HG03354 (cell line): Measurements from ENCODE around the gene KIRREL3.

ENCODE experiments used
- ATAC-seq: cut with Tn5 transposase; IDR thresholded peaks from one replicate; pipeline ENCODE4 v1.9.1; 2021; ENCODE audit warnings: mild to moderate bottlenecking; ENCODE audit not compliant: unreplicated experiment, poor library complexity, severe bottlenecking

KIRREL3 gene

DNA sequence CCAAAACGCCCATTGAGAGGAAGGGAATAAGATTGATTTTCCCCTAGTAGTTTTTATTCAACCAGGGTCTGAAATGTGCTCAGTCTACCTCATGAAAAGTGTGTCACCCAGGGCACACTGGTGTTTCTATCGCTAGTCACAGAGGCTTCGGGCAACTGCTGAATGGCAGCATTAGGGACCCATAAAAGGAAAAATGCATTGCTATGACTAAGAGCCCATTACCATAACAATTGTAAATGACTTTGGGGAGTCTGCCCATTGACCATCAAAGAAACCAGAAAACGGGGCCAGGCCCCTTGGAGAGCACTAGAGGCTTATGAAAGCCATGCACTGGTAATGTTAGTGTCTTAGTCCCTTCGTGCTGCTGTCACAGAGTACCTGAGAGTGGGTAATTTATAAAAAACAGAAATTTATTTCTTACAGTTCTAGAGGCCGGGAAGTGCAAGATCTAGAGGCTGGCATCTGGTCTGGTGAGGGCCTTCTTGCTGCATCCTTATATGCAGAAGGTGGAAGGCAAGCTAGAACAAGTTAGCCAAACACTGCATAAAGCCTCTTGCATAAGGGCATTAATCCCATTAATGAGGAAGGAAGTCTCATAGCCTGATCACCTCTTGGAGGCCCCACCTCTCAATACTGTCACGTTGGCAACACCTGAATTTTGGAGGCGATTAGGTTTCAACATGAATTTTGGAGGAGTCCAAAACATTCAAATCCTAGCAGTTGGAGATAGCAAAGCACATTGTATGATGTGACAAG is 338.4 kb downstream of the KIRREL3 start:
- ATAC-seq: no peak

DNA sequence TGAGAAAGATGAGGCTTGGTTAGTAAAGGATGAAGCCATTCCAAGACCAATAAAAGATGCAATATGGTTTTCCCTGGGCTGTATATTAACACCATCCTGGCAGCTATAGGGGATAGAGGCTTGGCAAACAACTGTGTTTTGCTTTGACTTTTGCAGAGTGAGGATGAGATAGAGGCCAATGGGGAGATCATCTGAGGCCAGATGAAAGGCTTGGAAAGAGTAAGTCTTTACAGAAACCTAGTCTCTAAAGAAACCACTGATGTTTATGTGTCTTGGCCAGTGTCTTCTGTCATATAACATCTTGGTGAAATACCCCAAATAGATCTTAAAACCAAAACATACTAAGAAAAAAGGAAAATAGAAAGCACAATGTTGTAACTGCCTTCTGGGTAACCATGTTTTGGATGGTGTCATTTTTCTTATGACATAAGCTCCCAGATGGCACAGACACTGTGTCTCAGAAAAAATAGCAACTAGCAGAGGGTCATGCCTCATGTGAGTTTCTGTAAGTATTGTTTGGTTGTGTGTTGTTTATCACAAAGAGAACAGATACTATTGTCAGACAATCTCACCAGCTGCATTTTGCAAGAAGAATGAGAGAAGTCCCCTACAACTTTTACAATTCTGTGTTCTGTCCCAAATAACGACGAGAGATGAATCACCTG is 339.7 kb downstream of the KIRREL3 start:
- ATAC-seq: no peak

DNA sequence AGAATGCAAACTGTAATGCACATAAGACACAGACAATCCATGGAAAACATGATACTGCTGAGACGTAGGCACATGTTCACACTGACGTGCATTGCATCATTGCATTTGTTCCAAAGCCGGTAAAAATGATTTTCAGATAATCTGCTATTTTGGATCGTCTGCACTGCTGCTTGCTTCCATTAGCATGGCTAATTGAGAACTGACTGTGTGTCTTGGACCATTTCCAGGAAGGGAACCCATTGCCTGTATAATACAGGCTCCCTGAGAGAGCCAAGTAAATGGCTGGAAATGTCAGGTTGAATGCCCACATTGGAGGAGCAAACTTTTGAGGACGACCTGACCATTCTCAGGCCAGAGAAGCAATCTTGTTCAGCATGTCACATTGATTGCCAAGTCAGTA is 340.2 kb downstream of the KIRREL3 start:
- ATAC-seq: no peak

- no peak for ATAC-seq
Observed at GRCh38 chr11:126658306-126659056, 342.1 kb downstream of the KIRREL3 start.

- ATAC-seq: no peak
Observed at GRCh38 chr11:126655807-126656128, 344.8 kb downstream of the KIRREL3 start.

- ATAC-seq: no peak
Observed at GRCh38 chr11:126654886-126655806, 345.4 kb downstream of the KIRREL3 start.

GRCh38 chr11:126653040-126653439 is 347.5 kb downstream of the KIRREL3 start:
- ATAC-seq: no peak

DNA sequence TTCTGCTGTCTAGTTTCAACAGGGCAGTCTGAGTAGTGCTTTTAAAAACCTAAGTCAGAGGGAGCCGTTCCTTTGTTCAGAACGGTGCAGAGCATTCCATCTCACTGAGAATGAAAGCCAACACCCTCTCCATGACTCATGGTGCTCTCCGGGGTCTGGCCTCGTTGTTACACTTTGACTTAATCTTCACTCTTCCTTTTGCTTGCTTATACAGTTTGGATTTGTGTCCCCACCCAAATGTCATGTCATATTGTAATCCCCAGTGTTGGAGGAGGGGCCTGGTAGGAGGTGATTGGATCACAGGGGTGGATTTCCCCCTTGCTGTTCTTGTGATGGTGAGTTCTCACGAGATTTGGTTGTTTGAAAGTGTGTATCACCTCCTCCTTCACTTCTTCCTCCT is 352.8 kb downstream of the KIRREL3 start:
- ATAC-seq: no peak

DNA sequence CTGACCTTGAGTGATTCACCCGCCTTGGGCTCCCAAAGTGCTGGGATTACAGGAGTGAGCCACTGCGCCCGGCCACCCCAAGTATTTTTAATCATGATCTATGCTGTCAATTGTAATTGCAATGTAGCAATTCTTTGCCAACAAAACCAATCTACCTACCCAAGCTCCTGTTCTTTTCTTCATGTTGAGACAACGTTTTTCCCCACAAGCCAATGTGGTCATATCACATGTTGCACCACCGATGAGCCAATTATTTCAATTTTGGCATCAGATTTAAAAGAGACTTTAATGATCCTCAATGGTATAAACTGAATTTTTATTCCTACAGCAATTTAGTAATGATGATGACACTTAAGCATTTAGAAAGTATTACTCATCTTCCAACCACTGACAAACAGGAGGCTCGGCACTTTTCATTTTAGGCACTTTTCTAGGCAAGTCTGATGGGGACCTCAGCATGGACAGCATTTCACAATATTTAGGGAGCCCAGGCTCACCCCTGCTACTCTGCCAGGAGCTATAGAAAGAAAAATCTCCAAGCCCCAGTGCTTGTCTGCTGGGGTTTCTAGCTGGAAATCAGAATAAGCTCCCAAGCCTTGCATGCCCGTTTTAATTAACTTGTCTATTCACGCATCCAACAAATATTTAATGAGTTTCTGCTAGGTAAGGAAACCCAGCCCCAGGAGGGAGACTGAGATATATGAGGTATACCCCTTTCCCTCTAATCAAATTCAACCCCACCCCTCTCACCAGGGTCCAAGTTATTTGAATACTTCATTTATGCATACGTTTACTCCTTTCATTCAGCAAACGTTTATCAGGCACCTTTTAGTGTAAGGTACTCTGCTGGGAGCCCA is 353.6 kb downstream of the KIRREL3 start:
- no peak for ATAC-seq

GRCh38 chr11:126645186-126645585 is 355.4 kb downstream of the KIRREL3 start:
- no peak for ATAC-seq

DNA sequence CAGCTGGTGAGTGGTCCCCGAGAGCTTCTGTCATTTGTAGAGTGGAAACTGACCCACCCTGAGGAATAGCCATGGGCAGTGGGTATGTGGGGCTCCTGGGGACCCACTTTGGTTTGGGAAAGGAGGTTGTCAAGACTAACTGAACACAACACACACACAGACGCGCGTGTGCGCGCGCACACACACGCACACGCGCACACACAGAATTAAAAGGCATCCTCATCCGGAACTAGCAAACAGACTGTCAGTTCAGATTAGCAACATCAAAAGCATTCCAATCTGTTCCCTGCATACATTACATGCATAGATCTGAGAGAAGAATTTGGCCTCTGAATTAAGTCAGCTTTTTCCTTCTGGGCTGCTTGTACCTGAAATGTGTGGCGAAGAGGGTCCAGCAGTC is 360.4 kb downstream of the KIRREL3 start:
- no peak for ATAC-seq

DNA sequence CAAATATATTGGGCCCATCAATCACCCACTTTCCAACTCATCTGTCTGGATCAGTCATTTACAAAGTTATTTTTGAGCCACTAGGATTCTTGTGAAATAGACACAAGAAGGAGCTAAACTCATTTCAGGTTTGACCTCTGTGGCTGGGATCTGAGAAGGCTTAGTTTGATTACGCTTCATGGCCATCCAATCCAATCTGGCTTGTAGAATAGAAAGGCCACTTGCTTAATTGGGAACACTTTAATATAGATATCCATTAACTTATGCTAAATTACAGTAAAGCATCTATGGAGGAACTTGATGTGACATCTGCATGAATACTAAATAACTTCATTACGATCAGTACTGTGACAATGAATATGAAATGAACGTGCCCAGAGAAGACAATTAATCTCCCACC is 360.9 kb downstream of the KIRREL3 start:
- no peak for ATAC-seq

- no peak for ATAC-seq
Observed at GRCh38 chr11:126638648-126639047, 361.9 kb downstream of the KIRREL3 start.

- ATAC-seq: no peak
Observed at GRCh38 chr11:126637795-126638175, 362.8 kb downstream of the KIRREL3 start.

GRCh38 chr11:126636911-126637794 is 363.4 kb downstream of the KIRREL3 start:
- ATAC-seq: no peak

- ATAC-seq: no peak
Observed at GRCh38 chr11:126635511-126635910, 365.1 kb downstream of the KIRREL3 start.

DNA sequence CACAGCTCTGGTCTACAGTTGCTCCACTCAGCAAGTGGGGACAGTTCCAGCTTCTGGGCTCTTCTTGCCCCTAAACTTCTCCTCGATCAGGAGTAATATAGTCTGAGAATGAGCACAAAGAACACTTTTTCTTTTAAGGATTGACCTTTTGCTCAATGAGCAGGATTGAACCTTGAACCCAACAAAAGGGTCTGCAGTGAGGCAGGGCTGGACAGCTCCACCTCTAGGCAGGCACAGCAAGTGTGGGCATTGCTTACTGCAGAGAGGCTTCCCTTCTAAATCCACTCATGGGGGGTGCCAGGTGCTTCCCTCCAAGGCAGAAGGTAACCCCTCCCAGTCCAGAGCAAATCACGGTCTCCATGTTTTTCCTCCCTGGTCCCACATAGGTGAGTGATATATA is 365.6 kb downstream of the KIRREL3 start:
- ATAC-seq: no peak

GRCh38 chr11:126633330-126633729 is 367.2 kb downstream of the KIRREL3 start:
- ATAC-seq: no peak
